Liver (tissue), 3 donors: ENCODE results near the gene KRT75.

Experiments
- ATF3 ChIP-seq: IDR thresholded peaks from 2 replicates; pipeline ENCODE4 v1.6.1; 2016; ENCODE audit warnings: antibody characterized with exemption
- CTCF ChIP-seq: fragments of 150-350 bp; IDR thresholded peaks from 2 replicates; pipeline ENCODE4 v1.5.1; 2017; ENCODE audit warnings: improper control_type of control experiment, low read depth, low read length; ENCODE audit not compliant: missing input control
- GABPA ChIP-seq, 2 donors: IDR thresholded peaks in 1 of 2; conservative IDR thresholded peaks in 1 of 2; 2 replicates each; pipeline ENCODE4 v1.6.1; 2016; ENCODE audit warnings: antibody characterized with exemption in 2 of 2, mild to moderate bottlenecking in 1 of 2, moderate library complexity in 1 of 2
- JUND ChIP-seq, 2 donors: IDR thresholded peaks; 2 replicates each; pipeline ENCODE4 v1.6.1; 2016; ENCODE audit warnings: antibody characterized with exemption in 2 of 2
- MAX ChIP-seq: IDR thresholded peaks from 2 replicates; pipeline ENCODE4 v1.6.1; 2016; ENCODE audit warnings: antibody characterized with exemption
- RAD21 ChIP-seq, 2 donors: IDR thresholded peaks; 2 replicates each; pipeline ENCODE4 v1.6.1; 2016; ENCODE audit warnings: antibody characterized with exemption in 2 of 2, mild to moderate bottlenecking in 2 of 2
- SP1 ChIP-seq: IDR thresholded peaks from 2 replicates; pipeline ENCODE4 v1.6.1; 2018; ENCODE audit warnings: antibody characterized with exemption, mild to moderate bottlenecking
- YY1 ChIP-seq: IDR thresholded peaks from 2 replicates; pipeline ENCODE4 v1.6.1; 2016; ENCODE audit warnings: antibody characterized with exemption, mild to moderate bottlenecking
- ZBTB33 ChIP-seq: IDR thresholded peaks from 2 replicates; pipeline ENCODE4 v1.6.1; 2016; ENCODE audit warnings: antibody characterized with exemption
- donor health status: healthy.
- donor health status: healthy.

- TF ChIP-seq RAD21 (IDR thresholded peaks at IDR 0.05) = no peak
- TF ChIP-seq CTCF = no peak
- TF ChIP-seq ATF3 = no peak
- TF ChIP-seq YY1 = no peak
- no peak for TF ChIP-seq MAX
- no peak for TF ChIP-seq SP1
- TF ChIP-seq JUND (IDR thresholded peaks at IDR 0.05) = no peak
- no peak for TF ChIP-seq ZBTB33
- no peak for TF ChIP-seq GABPA (IDR thresholded peaks at IDR 0.05 in 1 of 2, conservative IDR thresholded peaks at IDR 0.05 in 1 of 2)
Measured at GRCh38 chr12:52426034-52426433, 8.1 kb downstream of the KRT75 start.
